Lower leg skin (tissue), 3 donors: ENCODE measurements around the gene RPTOR.

Experiments used
- POLR2A ChIP-seq, 2 donors: fragments of 450-650 bp; IDR thresholded peaks; one replicate each; pipeline ENCODE4 v1.6.1; 2016 to 2017; ENCODE audit warnings: antibody characterized with exemption in 2 of 2, mild to moderate bottlenecking in 1 of 2, moderate library complexity in 1 of 2
- TF ChIP-seq, protein P1 (sequence below), 3 donors: fragments of 450-650 bp; IDR thresholded peaks; one replicate each; pipeline ENCODE4 v1.5.1; 2016; ENCODE audit warnings: antibody characterized with exemption in 3 of 3, mild to moderate bottlenecking in 3 of 3, moderate library complexity in 2 of 3

DNA sequence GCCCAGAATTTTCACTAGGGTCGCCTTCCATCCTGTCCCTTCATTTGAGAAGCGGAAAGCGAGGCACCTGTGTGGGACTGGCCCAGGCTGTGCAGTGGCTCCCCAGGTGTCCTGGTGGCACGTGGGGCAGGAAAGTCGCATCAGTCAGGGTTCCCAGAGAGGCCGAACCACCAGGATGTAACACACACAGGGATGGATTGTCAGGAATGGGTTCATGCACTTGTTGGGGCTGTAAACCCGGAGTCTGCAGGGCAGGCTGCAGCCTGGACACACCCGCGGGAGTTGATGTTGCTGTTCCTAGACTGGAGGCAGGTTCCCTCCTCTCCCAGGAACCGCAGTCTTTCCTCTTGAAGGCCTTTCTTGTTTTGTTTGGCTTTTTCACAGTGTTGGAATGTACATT, 30.7 kb upstream of the RPTOR start:
- TF ChIP-seq POLR2A (IDR thresholded peaks at IDR 0.05), result no peak
- TF ChIP-seq, protein P1, sequence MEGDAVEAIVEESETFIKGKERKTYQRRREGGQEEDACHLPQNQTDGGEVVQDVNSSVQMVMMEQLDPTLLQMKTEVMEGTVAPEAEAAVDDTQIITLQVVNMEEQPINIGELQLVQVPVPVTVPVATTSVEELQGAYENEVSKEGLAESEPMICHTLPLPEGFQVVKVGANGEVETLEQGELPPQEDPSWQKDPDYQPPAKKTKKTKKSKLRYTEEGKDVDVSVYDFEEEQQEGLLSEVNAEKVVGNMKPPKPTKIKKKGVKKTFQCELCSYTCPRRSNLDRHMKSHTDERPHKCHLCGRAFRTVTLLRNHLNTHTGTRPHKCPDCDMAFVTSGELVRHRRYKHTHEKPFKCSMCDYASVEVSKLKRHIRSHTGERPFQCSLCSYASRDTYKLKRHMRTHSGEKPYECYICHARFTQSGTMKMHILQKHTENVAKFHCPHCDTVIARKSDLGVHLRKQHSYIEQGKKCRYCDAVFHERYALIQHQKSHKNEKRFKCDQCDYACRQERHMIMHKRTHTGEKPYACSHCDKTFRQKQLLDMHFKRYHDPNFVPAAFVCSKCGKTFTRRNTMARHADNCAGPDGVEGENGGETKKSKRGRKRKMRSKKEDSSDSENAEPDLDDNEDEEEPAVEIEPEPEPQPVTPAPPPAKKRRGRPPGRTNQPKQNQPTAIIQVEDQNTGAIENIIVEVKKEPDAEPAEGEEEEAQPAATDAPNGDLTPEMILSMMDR (IDR thresholded peaks at IDR 0.05), result no peak
